ENCODE results near the gene IQGAP2.

The IQGAP2 gene

DNA sequence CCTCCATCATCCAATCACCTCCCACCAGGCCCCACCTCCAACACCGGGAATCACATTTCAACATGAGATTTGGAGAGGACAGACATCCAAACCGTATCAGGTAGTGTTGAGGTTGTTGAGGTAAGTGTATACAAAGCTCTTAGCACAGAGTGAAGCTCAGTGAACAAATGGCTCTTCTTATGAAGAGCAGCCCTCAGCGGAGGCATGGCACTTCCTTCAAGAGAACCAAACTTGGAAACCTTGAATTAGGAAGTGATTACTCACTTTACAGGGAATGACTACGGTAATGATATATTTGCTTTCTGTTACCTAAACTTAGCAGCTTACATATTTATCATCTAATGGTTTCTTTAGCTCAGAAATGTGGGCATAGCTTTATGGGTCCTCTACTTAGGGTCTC lies 92.8 kb downstream of the IQGAP2 start:
- TF ChIP-seq, protein P1, sequence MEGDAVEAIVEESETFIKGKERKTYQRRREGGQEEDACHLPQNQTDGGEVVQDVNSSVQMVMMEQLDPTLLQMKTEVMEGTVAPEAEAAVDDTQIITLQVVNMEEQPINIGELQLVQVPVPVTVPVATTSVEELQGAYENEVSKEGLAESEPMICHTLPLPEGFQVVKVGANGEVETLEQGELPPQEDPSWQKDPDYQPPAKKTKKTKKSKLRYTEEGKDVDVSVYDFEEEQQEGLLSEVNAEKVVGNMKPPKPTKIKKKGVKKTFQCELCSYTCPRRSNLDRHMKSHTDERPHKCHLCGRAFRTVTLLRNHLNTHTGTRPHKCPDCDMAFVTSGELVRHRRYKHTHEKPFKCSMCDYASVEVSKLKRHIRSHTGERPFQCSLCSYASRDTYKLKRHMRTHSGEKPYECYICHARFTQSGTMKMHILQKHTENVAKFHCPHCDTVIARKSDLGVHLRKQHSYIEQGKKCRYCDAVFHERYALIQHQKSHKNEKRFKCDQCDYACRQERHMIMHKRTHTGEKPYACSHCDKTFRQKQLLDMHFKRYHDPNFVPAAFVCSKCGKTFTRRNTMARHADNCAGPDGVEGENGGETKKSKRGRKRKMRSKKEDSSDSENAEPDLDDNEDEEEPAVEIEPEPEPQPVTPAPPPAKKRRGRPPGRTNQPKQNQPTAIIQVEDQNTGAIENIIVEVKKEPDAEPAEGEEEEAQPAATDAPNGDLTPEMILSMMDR (IDR thresholded peaks at IDR 0.05; ENCODE audit: low read depth, low read length, missing control alignments) = no peak
- DNase-seq (ENCODE audit: low read depth) = no peak
- in situ Hi-C loops (cut with HindIII; ENCODE audit: low sequenced_read_pairs) = no loop called here
- no peak overlapping the region for H3K4me3 ChIP-seq (ENCODE audit: low read depth, low read length)

DNA sequence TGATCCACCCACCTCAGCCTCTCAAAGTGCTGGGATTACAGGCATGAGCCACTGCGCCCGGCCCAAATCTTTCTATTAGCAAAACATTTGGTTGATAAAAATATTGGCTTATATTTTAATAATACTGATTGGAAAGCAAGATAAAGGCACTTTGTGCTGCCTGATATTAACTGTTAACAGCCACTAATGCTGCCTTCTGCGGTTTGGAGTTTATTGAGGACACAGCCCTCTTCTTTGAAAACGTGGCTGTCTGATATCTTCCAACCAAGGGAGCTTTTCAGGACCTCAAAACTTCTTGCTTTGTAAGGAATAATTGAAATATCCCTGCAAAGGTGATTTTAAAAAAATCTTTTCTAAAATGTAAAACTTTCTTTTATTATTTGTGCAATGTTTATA lies 94.0 kb downstream of the IQGAP2 start:
- no peak for DNase-seq (ENCODE audit: low read depth)
- no peak overlapping the region for H3K4me3 ChIP-seq (ENCODE audit: low read depth, low read length)
- TF ChIP-seq, protein P1 (IDR thresholded peaks at IDR 0.05; ENCODE audit: low read depth, low read length, missing control alignments) = no peak
- in situ Hi-C loops (cut with HindIII; ENCODE audit: low sequenced_read_pairs) = no loop called here

DNA sequence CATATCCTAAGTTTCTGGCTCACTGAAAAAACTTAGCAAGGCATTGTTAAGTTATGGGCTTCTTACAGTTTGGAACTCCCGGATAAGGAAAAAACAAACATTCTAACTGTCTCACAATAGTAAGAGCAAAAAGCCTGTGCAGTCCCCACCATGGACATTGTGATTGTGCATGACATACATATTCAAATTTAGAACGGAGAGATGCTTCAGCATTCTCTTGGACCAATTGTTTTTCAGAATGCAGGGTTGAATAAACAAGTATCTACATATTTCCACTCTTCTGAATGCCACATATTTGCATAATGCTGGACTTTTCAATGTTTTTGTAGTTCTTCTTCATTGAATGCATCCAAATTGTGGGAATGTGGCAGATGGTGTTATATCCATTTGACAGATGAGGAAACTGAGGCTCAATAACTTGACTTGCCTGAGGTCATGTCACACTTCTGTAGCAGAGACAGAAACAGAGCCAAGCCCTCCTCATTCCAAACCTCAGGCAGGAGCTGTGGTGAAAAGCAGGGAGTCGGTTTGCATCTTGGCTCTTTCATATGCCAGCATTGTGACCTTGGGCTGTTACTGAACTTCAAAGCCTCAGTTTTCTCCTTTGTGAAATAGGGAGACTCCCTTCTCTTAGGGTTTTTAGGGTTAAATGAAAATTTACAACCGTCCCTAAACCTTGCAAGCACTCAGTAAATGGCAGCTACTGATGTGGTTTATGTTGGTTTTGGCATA lies 95.1 kb downstream of the IQGAP2 start:
- TF ChIP-seq, protein P1 (IDR thresholded peaks at IDR 0.05; ENCODE audit: low read depth, low read length, missing control alignments) = no peak
- in situ Hi-C loops (cut with HindIII; ENCODE audit: low sequenced_read_pairs) = no loop called here
- DNase-seq (ENCODE audit: low read depth) = no peak
- no peak overlapping the region for H3K4me3 ChIP-seq (ENCODE audit: low read depth, low read length)

DNA sequence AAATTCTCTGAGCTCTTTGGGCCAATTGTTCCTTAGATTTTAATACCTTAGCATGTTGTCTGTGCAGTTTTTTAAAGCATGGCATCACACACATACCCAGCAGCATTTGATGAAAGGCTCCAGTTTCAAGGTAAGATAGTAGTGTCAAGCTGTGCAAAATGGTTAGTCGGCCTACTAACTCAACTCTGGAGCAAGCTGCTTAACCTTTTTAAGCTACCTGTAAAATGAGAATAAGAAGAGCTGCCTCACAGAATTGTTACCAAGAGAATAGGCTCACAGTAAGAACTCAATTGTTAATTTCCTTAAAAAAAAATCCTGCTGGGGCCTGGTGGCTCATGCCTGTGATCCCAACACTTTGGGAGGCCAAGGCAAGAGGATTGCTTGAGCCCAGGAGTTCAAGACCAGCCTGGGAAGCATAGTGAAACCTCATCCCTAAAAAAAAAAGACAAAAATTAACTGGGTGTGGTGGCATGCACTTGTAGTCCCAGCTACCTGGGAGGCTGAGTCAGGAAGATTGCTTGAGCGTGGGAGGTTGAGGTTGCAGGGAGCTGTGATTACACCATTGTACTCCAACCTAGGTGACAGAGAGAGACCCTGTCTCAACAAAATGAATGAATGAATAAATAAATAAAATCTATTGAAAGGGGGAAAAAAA lies 96.5 kb downstream of the IQGAP2 start:
- in situ Hi-C loops (cut with HindIII; ENCODE audit: low sequenced_read_pairs) = no loop called here
- DNase-seq (ENCODE audit: low read depth) = no peak
- TF ChIP-seq, protein P1 (IDR thresholded peaks at IDR 0.05; ENCODE audit: low read depth, low read length, missing control alignments) = no peak
- no peak overlapping the region for H3K4me3 ChIP-seq (ENCODE audit: low read depth, low read length)

DNA sequence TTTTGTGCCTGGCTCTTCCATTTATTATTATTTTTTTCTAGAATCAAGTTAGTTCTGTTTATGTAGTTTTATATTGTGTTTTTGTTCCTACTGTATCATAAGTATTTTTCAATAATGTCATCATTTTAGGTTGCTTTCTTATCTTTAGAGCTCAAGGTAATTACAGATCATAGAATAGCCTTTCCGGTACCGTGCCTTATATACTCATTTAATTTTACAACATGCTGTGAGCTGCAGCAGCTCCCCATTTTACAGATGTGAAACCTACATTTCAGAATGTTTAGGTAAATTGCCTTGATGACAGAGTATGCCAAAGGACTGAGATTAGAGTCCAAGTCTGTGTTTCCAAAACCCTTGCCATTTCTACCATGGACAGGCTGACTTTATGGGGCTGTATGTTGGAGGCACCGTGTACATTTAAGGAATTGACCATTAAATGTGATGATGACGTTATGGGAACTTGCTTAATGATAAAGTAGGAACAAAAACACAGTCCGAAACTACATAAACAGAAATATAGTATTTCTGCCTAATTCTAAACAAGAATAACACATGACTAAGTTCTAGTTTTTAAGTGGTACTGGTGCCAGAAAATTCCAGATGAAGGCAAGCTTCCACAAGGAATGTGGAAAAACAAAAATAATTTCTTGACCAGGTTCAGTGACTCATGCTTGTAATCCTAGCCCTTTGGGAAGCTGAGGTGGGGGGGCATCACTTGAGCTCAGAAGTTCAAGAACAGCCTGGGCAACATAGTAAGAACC lies 97.7 kb downstream of the IQGAP2 start:
- H3K4me3 ChIP-seq (ENCODE audit: low read depth, low read length) = no peak overlapping the region
- TF ChIP-seq, protein P1 (IDR thresholded peaks at IDR 0.05; ENCODE audit: low read depth, low read length, missing control alignments) = no peak
- peak; percentile 26 for DNase-seq (ENCODE audit: low read depth)
- in situ Hi-C loops (cut with HindIII; ENCODE audit: low sequenced_read_pairs) = no loop called here

DNA sequence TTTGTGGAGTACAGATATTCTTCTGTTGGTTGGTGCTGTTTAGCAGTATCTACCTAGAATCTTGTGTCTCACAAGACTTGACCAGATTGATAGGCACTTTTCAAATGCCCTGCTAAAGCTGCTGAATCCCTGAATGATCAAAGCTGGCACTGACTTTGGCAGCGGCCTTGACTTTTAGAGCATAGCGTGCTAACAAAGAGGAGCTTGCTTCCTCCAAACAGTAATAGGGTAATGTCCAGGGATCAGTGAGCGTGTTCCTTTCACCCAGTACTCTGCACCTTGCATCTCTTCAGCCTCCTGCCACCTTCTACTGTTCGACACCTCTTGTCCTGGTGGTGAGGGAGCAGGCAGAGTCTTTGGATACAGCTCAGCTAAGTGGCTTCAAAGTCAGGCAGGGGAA lies 100.8 kb downstream of the IQGAP2 start:
- H3K4me3 ChIP-seq (ENCODE audit: low read depth, low read length) = no peak overlapping the region
- in situ Hi-C loops (cut with HindIII; ENCODE audit: low sequenced_read_pairs) = no loop called here
- no peak for DNase-seq (ENCODE audit: low read depth)
- TF ChIP-seq, protein P1 (IDR thresholded peaks at IDR 0.05; ENCODE audit: low read depth, low read length, missing control alignments) = no peak

Measured in astrocyte of the cerebellum (primary cell).